ENCODE results near the gene DENND1B. TPM values are rescaled to one million over a fixed set of nuclear protein-coding genes. Genes with fewer than 3 reads are reported as not detected.

Gene DENND1B
- total RNA-seq, 2 experiments from 2014 or later = 22.5 to 27.9 TPM

DNA sequence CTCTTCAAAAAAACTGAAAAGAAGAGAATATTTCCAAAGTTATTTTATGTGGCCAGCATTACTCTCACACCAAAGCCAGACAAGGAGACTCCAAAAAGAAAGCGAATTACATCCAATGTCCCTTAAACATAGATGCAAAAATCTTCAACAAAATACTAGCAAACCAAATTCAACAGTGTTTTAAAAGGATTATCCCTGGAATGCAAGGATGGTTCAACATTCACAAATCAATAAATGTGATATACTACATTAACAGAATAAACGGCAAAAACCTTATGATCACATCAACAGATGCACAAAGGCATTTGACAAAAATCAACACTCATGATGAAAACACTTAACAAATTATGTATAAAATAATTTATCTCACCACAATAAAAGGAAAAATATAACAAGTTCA is 207.8 kb downstream of the DENND1B start:
- Mint-ChIP-seq H3K36me3 (ENCODE audit: low read depth) (peaks cover 42% of the 10 kb centered on the region), H3K27me3 (ENCODE audit: low read depth) (no peaks in the 10 kb centered on the region), H3K9me3 (ENCODE audit: insufficient read depth) (peaks cover 16% of the 10 kb centered on the region), H3K27ac (no peak overlapping the region), H3K4me3 (no peak overlapping the region), H3K4me1 (ENCODE audit: low read depth) (no peaks in the 10 kb centered on the region)
- ChIA-PET POLR2A (no interaction called here), CTCF (no interaction called here)
- no peak for DNase-seq
- no peak for ATAC-seq

DNA sequence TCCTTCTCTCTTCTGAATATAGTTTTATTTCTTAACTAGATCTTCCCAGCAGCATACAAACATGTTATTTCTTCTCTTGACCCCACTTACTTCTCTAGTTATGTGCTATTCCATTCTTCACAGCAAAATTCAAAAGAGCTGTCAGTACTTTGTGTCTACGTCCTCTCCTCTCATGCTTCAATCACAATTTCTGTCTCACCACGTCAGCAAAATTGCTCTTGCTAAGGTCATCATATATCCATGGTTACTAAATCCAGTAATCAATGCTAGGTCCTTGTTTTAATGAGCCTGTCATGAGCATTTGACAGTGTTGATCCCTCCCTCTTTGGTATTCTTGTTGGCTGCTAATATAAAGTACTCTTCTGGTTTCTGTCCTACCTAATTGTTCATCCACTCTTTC is 214.2 kb downstream of the DENND1B start:
- peaks cover 7% of the 10 kb centered on the region for H3K36me3 Mint-ChIP-seq (ENCODE audit: low read depth)
- no peak for ATAC-seq
- no peaks in the 10 kb centered on the region for H3K9me3 Mint-ChIP-seq (ENCODE audit: insufficient read depth)
- CTCF ChIA-PET = no interaction called here
- no peak overlapping the region for H3K27ac Mint-ChIP-seq
- H3K4me1 Mint-ChIP-seq (ENCODE audit: low read depth) = no peaks in the 10 kb centered on the region
- no peak for DNase-seq
- POLR2A ChIA-PET = no interaction called here
- no peak overlapping the region for H3K4me3 Mint-ChIP-seq
- no peaks in the 10 kb centered on the region for H3K27me3 Mint-ChIP-seq (ENCODE audit: low read depth)

DNA sequence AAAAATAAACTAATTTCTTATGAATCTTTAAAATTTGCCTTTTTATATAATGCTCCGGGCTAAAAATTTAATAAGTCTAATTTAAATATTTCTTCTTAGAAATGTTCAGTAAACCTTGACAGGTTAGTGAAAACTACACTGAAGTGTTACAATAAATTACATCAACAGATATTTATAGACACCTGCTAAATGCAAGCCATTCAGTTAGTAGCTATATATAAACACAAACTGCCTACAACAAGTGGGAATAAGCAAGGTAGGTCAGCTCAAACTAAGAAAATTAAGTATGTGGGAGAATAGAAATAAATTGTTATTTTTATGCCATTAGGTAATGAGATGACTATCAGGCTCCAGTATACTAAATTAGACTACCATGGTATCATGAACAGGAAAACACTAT is 215.6 kb downstream of the DENND1B start:
- DNase-seq (no peak), ATAC-seq (no peak)
- ChIA-PET POLR2A (no interaction called here), CTCF (no interaction called here)
- Mint-ChIP-seq H3K27ac (no peak overlapping the region), H3K36me3 (ENCODE audit: low read depth) (peaks cover 7% of the 10 kb centered on the region), H3K27me3 (ENCODE audit: low read depth) (no peaks in the 10 kb centered on the region), H3K9me3 (ENCODE audit: insufficient read depth) (no peaks in the 10 kb centered on the region), H3K4me3 (no peak overlapping the region), H3K4me1 (ENCODE audit: low read depth) (no peaks in the 10 kb centered on the region)

GRCh38 chr1:197559244-197559643 is 216.0 kb downstream of the DENND1B start:
- H3K36me3 Mint-ChIP-seq (ENCODE audit: low read depth) = peaks cover 7% of the 10 kb centered on the region
- H3K27me3 Mint-ChIP-seq (ENCODE audit: low read depth) = no peaks in the 10 kb centered on the region
- H3K4me3 Mint-ChIP-seq = no peak overlapping the region
- ChIA-PET CTCF (no interaction called here), POLR2A (no interaction called here)
- no peak overlapping the region for H3K27ac Mint-ChIP-seq
- no peaks in the 10 kb centered on the region for H3K4me1 Mint-ChIP-seq (ENCODE audit: low read depth)
- ATAC-seq (no peak), DNase-seq (no peak)
- H3K9me3 Mint-ChIP-seq (ENCODE audit: insufficient read depth) = no peaks in the 10 kb centered on the region

DNA sequence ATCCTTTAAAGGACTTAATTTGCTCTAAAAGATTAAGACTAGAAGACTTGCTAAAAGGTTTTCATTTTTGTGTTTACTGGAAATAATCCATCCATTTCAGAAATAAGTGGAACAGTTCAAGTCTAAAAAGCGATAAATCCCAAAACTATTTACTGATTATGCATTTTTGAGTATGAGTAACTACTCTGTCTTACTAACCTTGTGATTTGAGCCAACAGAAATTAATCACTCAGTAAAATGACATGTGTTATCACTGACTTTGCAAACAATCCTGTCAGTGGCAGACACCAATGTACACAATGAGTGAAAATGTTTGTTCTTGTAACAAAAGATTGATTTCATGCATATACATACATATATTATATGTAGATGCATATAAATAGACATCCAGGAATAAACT is 218.0 kb downstream of the DENND1B start:
- no peak for DNase-seq
- no peaks in the 10 kb centered on the region for H3K4me1 Mint-ChIP-seq (ENCODE audit: low read depth)
- no peaks in the 10 kb centered on the region for H3K9me3 Mint-ChIP-seq (ENCODE audit: insufficient read depth)
- H3K27me3 Mint-ChIP-seq (ENCODE audit: low read depth) = no peaks in the 10 kb centered on the region
- no peak for ATAC-seq
- POLR2A ChIA-PET = no interaction called here
- H3K27ac Mint-ChIP-seq = no peak overlapping the region
- no peaks in the 10 kb centered on the region for H3K36me3 Mint-ChIP-seq (ENCODE audit: low read depth)
- no peak overlapping the region for H3K4me3 Mint-ChIP-seq
- CTCF ChIA-PET = no interaction called here

GRCh38 chr1:197553281-197553680 is 222.0 kb downstream of the DENND1B start:
- Mint-ChIP-seq H3K4me3 (no peak overlapping the region), H3K9me3 (ENCODE audit: insufficient read depth) (no peaks in the 10 kb centered on the region), H3K36me3 (ENCODE audit: low read depth) (no peaks in the 10 kb centered on the region), H3K27ac (no peak overlapping the region), H3K4me1 (ENCODE audit: low read depth) (no peaks in the 10 kb centered on the region), H3K27me3 (ENCODE audit: low read depth) (no peaks in the 10 kb centered on the region)
- CTCF ChIA-PET = no interaction called here
- DNase-seq (no peak), ATAC-seq (no peak)
- POLR2A ChIA-PET = no interaction called here

GRCh38 chr1:197546989-197547388 is 228.3 kb downstream of the DENND1B start:
- peaks cover 2% of the 10 kb centered on the region for H3K36me3 Mint-ChIP-seq (ENCODE audit: low read depth)
- no peaks in the 10 kb centered on the region for H3K4me1 Mint-ChIP-seq (ENCODE audit: low read depth)
- ChIA-PET POLR2A (no interaction called here), CTCF (interaction anchor here (1.7 kb wide), 1 partner anchor 27 kb away, joined by 3 read pairs; no protein-coding TSS in a partner anchor)
- no peak for ATAC-seq
- no peaks in the 10 kb centered on the region for H3K27me3 Mint-ChIP-seq (ENCODE audit: low read depth)
- no peak overlapping the region for H3K4me3 Mint-ChIP-seq
- no peaks in the 10 kb centered on the region for H3K9me3 Mint-ChIP-seq (ENCODE audit: insufficient read depth)
- no peak for DNase-seq
- no peak overlapping the region for H3K27ac Mint-ChIP-seq

GRCh38 chr1:197544553-197544952 is 230.7 kb downstream of the DENND1B start:
- no peaks in the 10 kb centered on the region for H3K27me3 Mint-ChIP-seq (ENCODE audit: low read depth)

DNA sequence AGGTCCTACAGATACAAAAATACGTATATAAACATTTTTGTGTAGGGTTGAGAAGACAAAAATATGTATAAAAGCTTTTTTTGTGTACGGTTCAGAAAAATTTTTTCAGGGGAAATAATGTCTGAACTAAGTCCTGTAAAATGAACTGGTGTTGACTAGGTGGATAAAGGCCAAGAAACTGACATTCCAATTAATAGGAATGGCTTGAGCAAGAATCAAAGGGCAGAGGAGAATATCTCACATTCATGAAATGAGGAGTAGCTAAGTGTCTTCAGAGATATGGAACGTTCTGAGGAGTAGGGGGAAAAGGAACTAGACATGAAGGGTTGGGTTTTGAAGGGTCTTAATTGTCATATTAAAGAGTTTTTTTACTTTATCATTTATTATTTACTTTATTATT is 231.2 kb downstream of the DENND1B start:
- H3K36me3 Mint-ChIP-seq (ENCODE audit: low read depth) = peaks cover 2% of the 10 kb centered on the region

More at GRCh38 chr1:197544553-197544952, 230.7 kb downstream of the DENND1B start:
- DNase-seq (no peak), ATAC-seq (no peak)
- Mint-ChIP-seq H3K27ac (no peak overlapping the region), H3K4me3 (no peak overlapping the region), H3K9me3 (ENCODE audit: insufficient read depth) (no peaks in the 10 kb centered on the region), H3K4me1 (ENCODE audit: low read depth) (no peaks in the 10 kb centered on the region), H3K36me3 (ENCODE audit: low read depth) (peaks cover 2% of the 10 kb centered on the region)
- CTCF ChIA-PET = no interaction called here
- POLR2A ChIA-PET = interaction anchor here (0.7 kb wide), 1 partner anchor 448 kb away, joined by 5 read pairs; no protein-coding TSS in a partner anchor

GRCh38 chr1:197541411-197541810 is 233.9 kb downstream of the DENND1B start:
- no peak overlapping the region for H3K27ac Mint-ChIP-seq
- no peak for DNase-seq
- POLR2A ChIA-PET = no interaction called here
- H3K27me3 Mint-ChIP-seq (ENCODE audit: low read depth) = no peaks in the 10 kb centered on the region
- H3K4me1 Mint-ChIP-seq (ENCODE audit: low read depth) = no peaks in the 10 kb centered on the region
- H3K9me3 Mint-ChIP-seq (ENCODE audit: insufficient read depth) = no peaks in the 10 kb centered on the region
- CTCF ChIA-PET = no interaction called here
- H3K36me3 Mint-ChIP-seq (ENCODE audit: low read depth) = peaks cover 2% of the 10 kb centered on the region
- H3K4me3 Mint-ChIP-seq = no peak overlapping the region
- ATAC-seq = no peak

More for the DNA sequence above, 231.2 kb downstream of the DENND1B start:
- no peaks in the 10 kb centered on the region for H3K9me3 Mint-ChIP-seq (ENCODE audit: insufficient read depth)
- H3K4me1 Mint-ChIP-seq (ENCODE audit: low read depth) = no peaks in the 10 kb centered on the region
- no peak for ATAC-seq
- POLR2A ChIA-PET = interaction anchor here (0.7 kb wide), 1 partner anchor 448 kb away, joined by 5 read pairs; no protein-coding TSS in a partner anchor
- CTCF ChIA-PET = no interaction called here
- H3K4me3 Mint-ChIP-seq = no peak overlapping the region
- no peak overlapping the region for H3K27ac Mint-ChIP-seq
- DNase-seq = no peak
- H3K27me3 Mint-ChIP-seq (ENCODE audit: low read depth) = no peaks in the 10 kb centered on the region

GRCh38 chr1:197526736-197527371 is 248.4 kb downstream of the DENND1B start:
- ATAC-seq (no peak), DNase-seq (no peak)
- H3K4me3 Mint-ChIP-seq = no peak overlapping the region
- no peaks in the 10 kb centered on the region for H3K27me3 Mint-ChIP-seq (ENCODE audit: low read depth)
- no peak overlapping the region for H3K27ac Mint-ChIP-seq
- no peaks in the 10 kb centered on the region for H3K9me3 Mint-ChIP-seq (ENCODE audit: insufficient read depth)
- H3K36me3 Mint-ChIP-seq (ENCODE audit: low read depth) = no peaks in the 10 kb centered on the region
- POLR2A ChIA-PET = no interaction called here
- CTCF ChIA-PET = interaction anchor here (0.6 to 2.4 kb wide), 10 partner anchors 10 to 922 kb away, joined by 3 to 19 read pairs (median 4); no protein-coding TSS in a partner anchor
- H3K4me1 Mint-ChIP-seq (ENCODE audit: low read depth) = no peaks in the 10 kb centered on the region

- no peaks in the 10 kb centered on the region for H3K9me3 Mint-ChIP-seq (ENCODE audit: insufficient read depth)
- no peaks in the 10 kb centered on the region for H3K4me1 Mint-ChIP-seq (ENCODE audit: low read depth)
- ATAC-seq (peak; percentile 36), DNase-seq (peak; percentile 49)
- H3K27me3 Mint-ChIP-seq (ENCODE audit: low read depth) = no peaks in the 10 kb centered on the region
- ChIA-PET POLR2A (no interaction called here), CTCF (interaction anchor here (0.6 to 2.6 kb wide), 19 partner anchors 9 to 946 kb away, joined by 3 to 37 read pairs (median 4); partner anchors contain the start of gene C1orf53)
- no peak overlapping the region for H3K27ac Mint-ChIP-seq
- no peaks in the 10 kb centered on the region for H3K36me3 Mint-ChIP-seq (ENCODE audit: low read depth)
- no peak overlapping the region for H3K4me3 Mint-ChIP-seq
Observed at GRCh38 chr1:197521118-197521739, 254.1 kb downstream of the DENND1B start.

Measured in activated CD8-positive, alpha-beta T cell treated with anti-CD3 and anti-CD28 coated beads, Interleukin-2, amount 10 ng/mL, durations not matched to agents 7 days and 5 days (primary cell).